Ascending aorta (tissue), 2 donors: ENCODE data around the gene RPAP2. TPM values are rescaled to one million over a fixed set of nuclear protein-coding genes. Genes with fewer than 3 reads are reported as not detected.

Source experiments
- DNase-seq, 2 donors: peaks; one replicate each; pipeline ENCODE4 v3.0.0-alpha.2; 2019; ENCODE audit warnings: low spot score in 2 of 2
- H3K27ac ChIP-seq, 2 donors: fragments of 200-600 bp; sonication (generic); one replicate each; pipeline ENCODE4 v1.5.1; 2016 to 2017; ENCODE audit warnings: mild to moderate bottlenecking in 1 of 2
- H3K27me3 ChIP-seq: fragments of 200-600 bp; sonication (generic); one replicate; pipeline ENCODE4 v1.5.1; 2017
- H3K36me3 ChIP-seq, 2 donors: fragments of 200-600 bp; sonication (generic); one replicate each; pipeline ENCODE4 v1.5.1; 2016
- H3K4me1 ChIP-seq, 2 donors: fragments of 200-600 bp; sonication (generic); one replicate each; pipeline ENCODE4 v1.5.1; 2016 to 2017; ENCODE audit warnings: mild to moderate bottlenecking in 1 of 2
- H3K4me3 ChIP-seq, 2 donors: fragments of 200-600 bp; sonication (generic); one replicate each; pipeline ENCODE4 v1.5.1; 2016 to 2017; ENCODE audit warnings: mild to moderate bottlenecking in 1 of 2
- H3K9me3 ChIP-seq, 2 donors: fragments of 200-600 bp; sonication (generic); one replicate each; pipeline ENCODE4 v1.5.1; 2016
- CTCF ChIP-seq, 3 experiments: fragments of 200-600 bp in 2 of 3; fragments of 450-650 bp in 1 of 3; sonication (generic) in 2 of 3; IDR thresholded peaks; one replicate each; pipeline ENCODE4 v1.5.1; 2016 to 2019; ENCODE audit warnings: antibody characterized with exemption in 3 of 3, mild to moderate bottlenecking in 1 of 3, moderate library complexity in 1 of 3
- intact Hi-C: fragments of 100-400 bp; cut with DNase I; formaldehyde crosslinking; loops from one replicate; pipeline ENCODE4 v1.15.1; 2023
- total RNA-seq: library from RNA; depleted of rRNA; stranded (reverse); fragments of >200 nt; gene quantifications from one replicate; pipeline ENCODE4 v1.1.0, GENCODE V29; 2016

RPAP2 gene
- total RNA-seq, 1 donor from 2014 or later, result 1.5 TPM

GRCh38 chr1:92314024-92314423 is 15.2 kb downstream of the RPAP2 start:
- no peak for TF ChIP-seq CTCF (IDR thresholded peaks at IDR 0.05)
- DNase-seq, result no peak
- no peaks in the 10 kb centered on the region for H3K4me1 ChIP-seq
- no peaks in the 10 kb centered on the region for H3K27me3 ChIP-seq
- H3K27ac ChIP-seq, result no peak overlapping the region
- H3K36me3 ChIP-seq, result peaks cover 0 to 7% of the 10 kb centered on the region in 2 donors
- no peaks in the 10 kb centered on the region for H3K9me3 ChIP-seq
- intact Hi-C loops, result no loop called here
- no peak overlapping the region for H3K4me3 ChIP-seq

GRCh38 chr1:92315766-92316599 is 17.1 kb downstream of the RPAP2 start:
- H3K27me3 ChIP-seq, result no peaks in the 10 kb centered on the region
- no peak overlapping the region for H3K27ac ChIP-seq
- no peak for TF ChIP-seq CTCF (IDR thresholded peaks at IDR 0.05)
- no peak for DNase-seq
- no peak overlapping the region for H3K4me3 ChIP-seq
- no peaks in the 10 kb centered on the region for H3K9me3 ChIP-seq
- H3K4me1 ChIP-seq, result no peaks in the 10 kb centered on the region
- peaks cover 0 to 23% of the 10 kb centered on the region in 2 donors for H3K36me3 ChIP-seq
- intact Hi-C loops, result no loop called here

- intact Hi-C loops, result no loop called here
- H3K27me3 ChIP-seq, result no peaks in the 10 kb centered on the region
- H3K4me3 ChIP-seq, result no peak overlapping the region
- DNase-seq, result no peak
- H3K4me1 ChIP-seq, result no peaks in the 10 kb centered on the region
- H3K9me3 ChIP-seq, result no peaks in the 10 kb centered on the region
- TF ChIP-seq CTCF (IDR thresholded peaks at IDR 0.05), result no peak
- peaks cover 8 to 30% of the 10 kb centered on the region in 2 donors for H3K36me3 ChIP-seq
- no peak overlapping the region for H3K27ac ChIP-seq
These were observed 19.1 kb downstream of the RPAP2 start for GRCh38 chr1:92317836-92318493.

GRCh38 chr1:92323473-92324453 is 24.9 kb downstream of the RPAP2 start:
- H3K27ac ChIP-seq, result no peak overlapping the region
- H3K4me3 ChIP-seq, result no peak overlapping the region
- peaks cover 3 to 12% of the 10 kb centered on the region in 2 donors for H3K9me3 ChIP-seq
- no peaks in the 10 kb centered on the region for H3K4me1 ChIP-seq
- peaks cover 21 to 63% of the 10 kb centered on the region in 2 donors for H3K36me3 ChIP-seq
- intact Hi-C loops, result no loop called here
- no peak for DNase-seq
- TF ChIP-seq CTCF (IDR thresholded peaks at IDR 0.05), result no peak
- H3K27me3 ChIP-seq, result no peaks in the 10 kb centered on the region

- intact Hi-C loops, result no loop called here
- Histone ChIP-seq H3K4me1 (no peaks in the 10 kb centered on the region), H3K27me3 (no peaks in the 10 kb centered on the region), H3K27ac (no peak overlapping the region), H3K9me3 (peaks cover 3 to 12% of the 10 kb centered on the region in 2 donors), H3K36me3 (peaks cover 21 to 67% of the 10 kb centered on the region in 2 donors), H3K4me3 (no peak overlapping the region)
- DNase-seq, result no peak
- no peak for TF ChIP-seq CTCF (IDR thresholded peaks at IDR 0.05)
These were observed 25.9 kb downstream of the RPAP2 start for GRCh38 chr1:92324784-92325183.
